Caco-2 (cell line): ENCODE data around the gene CTSH. TPM values are rescaled to one million over a fixed set of nuclear protein-coding genes. Genes with fewer than 3 reads are reported as not detected.
"Not testable (repeated sequence)": the region's sequence is repeated elsewhere in the genome, so short reads cannot be mapped to it uniquely, and the experiment has no call there.

Experiments used
- BruUV-seq: library from RNA; stranded (reverse); fragments of 400-500 nt; replicated peaks from 2 replicates; lab custom pipeline; 2021; lab: Mats Ljungman, UMichigan
- CTCF ChIA-PET: fragments of 300-600 bp; sonication (Branson Sonifier 250); formaldehyde crosslinking; loops from one replicate; lab custom pipeline; 2022; ENCODE audit warnings: antibody characterized with exemption; lab: Charles Lee
- POLR2A ChIA-PET: fragments of 300-600 bp; sonication (Branson Sonifier 250); formaldehyde crosslinking; loops from one replicate; lab custom pipeline; 2022; ENCODE audit warnings: antibody characterized with exemption; lab: Charles Lee
- DNase-seq, 2 experiments: peaks; one replicate each; pipeline versions ENCODE4 v3.0.0 to v3.0.0-alpha.2; 2020 to 2022
- H3K27me3 ChIP-seq: replicated peaks from 2 replicates; pipeline ENCODE4 v1.6.0; 2011; ENCODE audit warnings: low read length; ENCODE audit not compliant: control insufficient read depth, insufficient read depth
- H3K36me3 ChIP-seq: 2 replicates; pipeline ENCODE4 v1.5.1; 2011; ENCODE audit warnings: low read length; ENCODE audit not compliant: control insufficient read depth, insufficient read depth
- H3K4me1 ChIP-seq: fragments of 250-450 bp; sonication (Bioruptor Pico); 2 replicates; pipeline ENCODE4 v1.5.1; 2020; ENCODE audit warnings: mild to moderate bottlenecking
- H3K4me3 ChIP-seq: 2 replicates; pipeline ENCODE4 v1.5.1; 2011; ENCODE audit warnings: low read depth, mild to moderate bottlenecking, control low read depth, low read length
- H3K9me3 ChIP-seq: fragments of 250-450 bp; sonication (Bioruptor Pico); 2 replicates; pipeline ENCODE4 v1.5.1; 2020; ENCODE audit warnings: mild to moderate bottlenecking, moderate library complexity
- H3K27ac Mint-ChIP-seq: one replicate; pipeline ENCODE4 v1.8.0; 2022; ENCODE audit warnings: mixed read lengths; ENCODE audit not compliant: unreplicated experiment
- H3K27me3 Mint-ChIP-seq: one replicate; pipeline ENCODE4 v1.8.0; 2022; ENCODE audit warnings: mixed read lengths; ENCODE audit not compliant: insufficient read depth, unreplicated experiment
- H3K36me3 Mint-ChIP-seq: one replicate; pipeline ENCODE4 v1.8.0; 2022; ENCODE audit warnings: mild to moderate bottlenecking, mixed read lengths; ENCODE audit not compliant: insufficient read depth, unreplicated experiment
- H3K4me1 Mint-ChIP-seq: one replicate; pipeline ENCODE4 v1.8.0; 2022; ENCODE audit warnings: low read depth, mixed read lengths; ENCODE audit not compliant: unreplicated experiment
- H3K4me3 Mint-ChIP-seq: one replicate; pipeline ENCODE4 v1.8.0; 2022; ENCODE audit warnings: mild to moderate bottlenecking, moderate library complexity, mixed read lengths; ENCODE audit not compliant: unreplicated experiment
- H3K9me3 Mint-ChIP-seq: one replicate; pipeline ENCODE4 v1.8.0; 2022; ENCODE audit warnings: mixed read lengths; ENCODE audit not compliant: unreplicated experiment
- intact Hi-C: fragments of 100-400 bp; cut with micrococcal nuclease; formaldehyde crosslinking; loops from one replicate; pipeline ENCODE4 v1.10.0; 2022; ENCODE audit not compliant: unreplicated experiment
- total RNA-seq: library from RNA; stranded (reverse); gene quantifications from 2 replicates; pipeline ENCODE4 v1.2.3, GENCODE V29; 2022
- TF ChIP-seq, protein P1 (sequence below), 2 experiments: fragments of 200-600 bp in 1 of 2; IDR thresholded peaks; 1 replicate in 1 of 2; 2 replicates in 1 of 2; pipeline versions ENCODE4 v1.5.1 to v1.8.0; 2011 to 2022; ENCODE audit warnings: antibody characterized with exemption in 1 of 2, control low read depth in 1 of 2, inconsistent platforms in 1 of 2, low read depth in 1 of 2, low read length in 1 of 2, mild to moderate bottlenecking in 1 of 2, moderate library complexity in 1 of 2; ENCODE audit not compliant: insufficient read depth in 1 of 2, severe bottlenecking in 1 of 2, unreplicated experiment in 1 of 2

CTSH gene
- total RNA-seq, 1 experiment from 2014 or later: 183 TPM

DNA sequence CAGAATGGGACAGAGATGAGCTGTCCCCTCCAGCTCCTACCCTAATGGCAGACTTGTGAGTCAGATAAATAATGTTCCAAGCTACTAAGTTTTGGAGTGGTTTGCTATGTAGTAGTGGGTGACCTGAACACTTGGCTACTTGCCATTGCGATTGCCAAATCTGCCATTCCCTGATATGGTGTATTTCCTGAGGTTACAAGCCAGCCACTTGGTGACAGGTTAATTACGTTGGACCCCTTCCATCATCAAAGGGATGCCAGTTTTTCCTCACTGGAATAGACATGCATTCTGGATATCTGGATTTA lies 38.6 kb downstream of the CTSH start:
- BruUV-seq: no TSS peak
- TF ChIP-seq, protein P1, sequence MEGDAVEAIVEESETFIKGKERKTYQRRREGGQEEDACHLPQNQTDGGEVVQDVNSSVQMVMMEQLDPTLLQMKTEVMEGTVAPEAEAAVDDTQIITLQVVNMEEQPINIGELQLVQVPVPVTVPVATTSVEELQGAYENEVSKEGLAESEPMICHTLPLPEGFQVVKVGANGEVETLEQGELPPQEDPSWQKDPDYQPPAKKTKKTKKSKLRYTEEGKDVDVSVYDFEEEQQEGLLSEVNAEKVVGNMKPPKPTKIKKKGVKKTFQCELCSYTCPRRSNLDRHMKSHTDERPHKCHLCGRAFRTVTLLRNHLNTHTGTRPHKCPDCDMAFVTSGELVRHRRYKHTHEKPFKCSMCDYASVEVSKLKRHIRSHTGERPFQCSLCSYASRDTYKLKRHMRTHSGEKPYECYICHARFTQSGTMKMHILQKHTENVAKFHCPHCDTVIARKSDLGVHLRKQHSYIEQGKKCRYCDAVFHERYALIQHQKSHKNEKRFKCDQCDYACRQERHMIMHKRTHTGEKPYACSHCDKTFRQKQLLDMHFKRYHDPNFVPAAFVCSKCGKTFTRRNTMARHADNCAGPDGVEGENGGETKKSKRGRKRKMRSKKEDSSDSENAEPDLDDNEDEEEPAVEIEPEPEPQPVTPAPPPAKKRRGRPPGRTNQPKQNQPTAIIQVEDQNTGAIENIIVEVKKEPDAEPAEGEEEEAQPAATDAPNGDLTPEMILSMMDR (IDR thresholded peaks at IDR 0.05; ENCODE audit: insufficient read depth in 1 of 2, low read depth in 1 of 2, low read length in 1 of 2, severe bottlenecking in 1 of 2, unreplicated experiment in 1 of 2): no peak
- no peak overlapping the region for H3K27ac Mint-ChIP-seq
- Histone ChIP-seq H3K27me3 (no peaks in the 10 kb centered on the region), H3K9me3 (no peaks in the 10 kb centered on the region), H3K36me3 (peaks cover 4% of the 10 kb centered on the region), H3K4me1 (no peaks in the 10 kb centered on the region), H3K4me3 (no peak overlapping the region)
- POLR2A ChIA-PET: no interaction called here
- H3K27me3 Mint-ChIP-seq: no peaks in the 10 kb centered on the region
- H3K4me1 Mint-ChIP-seq: no peaks in the 10 kb centered on the region
- CTCF ChIA-PET: interaction anchor here (1.3 kb wide), 1 partner anchor 39 kb away, joined by 3 read pairs; the partner anchor contains the start of gene CTSH
- DNase-seq: no peak
- intact Hi-C loops: no loop called here
- H3K9me3 Mint-ChIP-seq: no peaks in the 10 kb centered on the region
- H3K36me3 Mint-ChIP-seq: peaks cover 97% of the 10 kb centered on the region
- H3K4me3 Mint-ChIP-seq: no peak overlapping the region

DNA sequence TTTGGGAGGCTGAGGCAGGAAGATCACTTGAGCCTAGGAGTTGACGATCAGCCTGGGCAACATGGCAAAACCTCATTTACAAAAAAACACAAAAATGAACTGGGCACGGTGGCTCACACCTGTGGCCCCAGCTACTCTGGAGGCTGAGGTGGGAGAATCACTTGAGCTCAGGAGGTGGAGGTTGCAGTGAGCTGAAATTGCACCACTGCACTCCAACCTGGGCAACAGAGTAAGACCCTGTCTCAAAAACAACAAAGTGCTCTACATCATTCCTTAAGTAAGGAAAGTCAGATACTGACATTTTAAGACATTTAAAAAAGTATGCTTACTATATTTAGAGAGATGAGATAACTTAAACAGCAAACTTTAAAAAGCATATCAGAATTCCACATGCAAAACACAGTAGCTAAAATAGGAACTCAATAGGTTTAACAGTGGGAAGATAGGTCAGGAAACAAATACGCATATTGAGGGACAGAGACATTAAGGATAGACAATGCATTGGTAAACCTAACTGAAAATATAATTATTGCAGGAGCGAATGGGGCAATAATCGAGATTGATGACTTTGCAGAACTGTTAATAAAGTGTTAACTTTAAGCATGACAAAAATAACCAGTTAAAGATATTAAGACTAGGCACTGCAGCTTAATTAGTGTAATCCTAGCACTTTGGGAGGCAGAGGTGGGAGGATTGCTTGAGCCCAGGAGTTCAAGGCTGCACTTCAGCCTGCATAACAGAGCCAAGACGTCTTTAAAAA lies 40.1 kb downstream of the CTSH start:
- Mint-ChIP-seq H3K27me3 (no peaks in the 10 kb centered on the region), H3K4me3 (no peak overlapping the region), H3K27ac (no peak overlapping the region), H3K9me3 (no peaks in the 10 kb centered on the region), H3K4me1 (no peaks in the 10 kb centered on the region), H3K36me3 (peaks cover 97% of the 10 kb centered on the region)
- Histone ChIP-seq H3K4me3 (no peak overlapping the region), H3K36me3 (peaks cover 2% of the 10 kb centered on the region; the same call in 1 of the 2 replicates), H3K27me3 (no peaks in the 10 kb centered on the region), H3K9me3 (no peaks in the 10 kb centered on the region), H3K4me1 (no peaks in the 10 kb centered on the region)
- no peak for DNase-seq
- CTCF ChIA-PET: no interaction called here
- intact Hi-C loops: no loop called here
- TF ChIP-seq, protein P1 (IDR thresholded peaks at IDR 0.05; ENCODE audit: insufficient read depth in 1 of 2, low read depth in 1 of 2, low read length in 1 of 2, severe bottlenecking in 1 of 2, unreplicated experiment in 1 of 2): no peak
- no TSS peak for BruUV-seq
- POLR2A ChIA-PET: no interaction called here

DNA sequence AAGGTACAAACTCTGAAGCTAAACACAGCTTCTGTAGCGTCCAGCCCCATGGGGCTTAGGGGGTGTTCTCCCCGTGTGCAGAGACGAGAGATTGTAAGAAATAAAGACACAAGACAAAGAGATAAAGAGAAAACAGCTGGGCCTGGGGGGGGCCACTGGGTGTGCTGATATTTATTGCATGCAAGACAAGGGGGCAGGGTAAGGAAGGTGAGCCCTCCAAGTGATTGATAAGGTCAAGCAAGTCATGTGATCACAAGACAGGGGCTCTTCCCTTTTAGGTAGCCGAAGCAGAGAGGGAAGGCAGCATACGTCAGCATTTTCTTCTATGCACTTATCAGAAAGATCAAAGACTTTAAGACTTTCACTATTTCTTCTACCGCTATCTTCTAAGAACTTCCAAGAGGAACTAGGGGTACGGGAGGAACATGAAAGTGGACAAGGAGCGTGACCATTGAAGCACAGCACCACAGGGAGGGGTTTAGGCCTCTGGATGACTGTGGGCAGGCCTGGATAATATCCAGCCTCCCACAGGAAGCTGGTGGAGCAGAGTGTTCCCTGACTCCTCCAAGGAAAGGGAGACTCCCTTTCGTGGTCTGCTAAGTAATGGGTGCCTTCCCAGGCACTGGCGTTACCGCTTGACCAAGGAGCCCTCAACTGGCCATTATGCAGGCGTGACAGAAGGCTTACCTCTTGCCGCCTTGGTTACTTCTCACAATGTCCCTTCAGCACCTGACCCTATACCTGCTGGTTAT lies 42.4 kb downstream of the CTSH start:
- intact Hi-C loops, CTCF ChIA-PET, H3K27me3 Mint-ChIP-seq, H3K4me3 ChIP-seq, H3K36me3 ChIP-seq, H3K4me1 ChIP-seq, H3K9me3 ChIP-seq, BruUV-seq, H3K27me3 ChIP-seq, POLR2A ChIA-PET, H3K4me3 Mint-ChIP-seq, H3K4me1 Mint-ChIP-seq, H3K9me3 Mint-ChIP-seq, DNase-seq: not testable (repeated sequence)
- Mint-ChIP-seq H3K36me3 (peaks cover 97% of the 10 kb centered on the region), H3K27ac (peak overlapping the region; percentile 12)

DNA sequence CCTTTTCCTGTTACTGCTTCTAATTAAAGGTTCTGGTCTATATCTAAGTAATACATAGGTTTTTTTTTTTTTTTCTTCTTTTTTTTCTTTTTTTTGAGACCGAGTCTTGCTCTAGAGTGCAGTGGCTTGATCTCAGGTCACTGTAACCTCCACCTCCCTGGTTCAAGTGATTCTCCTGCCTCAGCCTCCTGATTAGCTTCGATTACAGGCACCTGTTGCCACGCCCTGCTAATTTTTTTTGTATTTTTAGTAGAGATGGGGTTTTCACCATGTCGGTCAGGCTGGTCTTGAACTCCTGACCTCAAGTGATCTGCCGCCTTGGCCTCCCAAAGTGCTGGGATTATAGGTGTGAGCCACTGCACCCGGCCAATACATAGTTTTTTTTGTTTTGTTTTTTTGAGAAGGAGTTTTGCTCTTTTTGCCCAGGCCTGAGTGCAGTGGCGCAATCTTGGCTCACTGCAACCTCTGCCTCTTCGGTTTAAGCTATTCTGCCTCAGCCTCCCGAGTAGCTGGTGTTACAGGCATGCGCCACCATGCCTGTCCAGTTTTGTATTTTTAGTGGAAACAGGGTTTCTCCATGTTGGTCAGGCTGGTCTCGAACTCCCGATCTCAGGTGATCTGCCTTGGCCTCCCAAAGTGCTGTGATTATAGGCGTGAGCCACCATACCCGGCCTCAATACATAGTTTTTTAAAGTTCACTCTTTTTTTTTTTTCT lies 43.9 kb downstream of the CTSH start:
- intact Hi-C loops, H3K4me3 Mint-ChIP-seq, H3K9me3 ChIP-seq, H3K4me3 ChIP-seq, H3K4me1 Mint-ChIP-seq, H3K36me3 ChIP-seq, H3K27me3 Mint-ChIP-seq, DNase-seq, POLR2A ChIA-PET, H3K9me3 Mint-ChIP-seq, H3K27ac Mint-ChIP-seq, H3K27me3 ChIP-seq, CTCF ChIA-PET, H3K4me1 ChIP-seq, BruUV-seq: not testable (repeated sequence)
- H3K36me3 Mint-ChIP-seq: peaks cover 97% of the 10 kb centered on the region
